Activated CD8-positive, alpha-beta memory T cell treated with anti-CD3 and anti-CD28 coated beads, Interleukin-2, amount 50 U/mL, for 24 hours (primary cell): ENCODE measurements around the gene TFPI.
"Not testable (repeated sequence)": the region's sequence is repeated elsewhere in the genome, so short reads cannot be mapped to it uniquely, and the experiment has no call there.

Experiments used
- DNase-seq: peaks from one replicate; pipeline ENCODE4 v3.0.0-alpha.2; 2020; ENCODE audit errors: extremely low read depth

The TFPI gene

DNA sequence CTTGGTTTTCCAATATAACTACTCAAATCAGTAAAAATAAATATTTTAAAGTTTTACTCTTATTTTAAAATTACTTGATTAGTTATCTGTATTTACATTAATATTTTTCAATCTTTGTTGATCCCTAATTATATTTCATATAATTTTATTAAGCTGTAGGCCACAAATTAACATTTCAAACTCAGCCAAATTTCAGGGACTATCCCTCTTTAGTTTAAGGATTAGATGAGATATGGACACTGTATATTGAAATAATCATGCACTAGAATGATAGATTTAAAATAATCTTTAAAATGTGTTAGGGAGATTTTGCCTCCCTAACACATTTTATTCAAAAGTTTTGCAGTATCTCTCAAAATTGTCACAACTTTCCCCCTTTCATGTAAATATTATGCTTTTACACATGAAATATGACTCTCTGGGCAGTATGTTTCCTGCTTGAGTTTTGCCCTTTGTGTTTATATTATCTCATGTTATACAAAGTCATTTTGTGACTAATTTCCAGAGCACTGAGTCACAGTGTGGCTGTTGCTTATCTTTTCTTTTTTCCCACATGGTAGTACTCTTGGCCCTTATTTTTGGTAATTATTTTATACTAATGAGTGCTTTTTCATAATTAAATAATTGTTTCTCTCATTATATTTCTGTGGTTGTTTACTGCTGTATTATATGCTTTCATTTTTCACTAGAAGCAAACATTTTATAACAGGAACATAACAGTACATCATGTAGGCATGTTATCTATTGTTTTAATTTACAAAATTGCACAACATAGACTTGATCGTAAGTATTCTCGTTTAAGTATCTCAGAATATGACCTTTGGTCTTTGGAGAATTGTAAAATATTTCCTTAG lies 1.2 kb downstream of the TFPI start:
- DNase-seq, result no peak

DNA sequence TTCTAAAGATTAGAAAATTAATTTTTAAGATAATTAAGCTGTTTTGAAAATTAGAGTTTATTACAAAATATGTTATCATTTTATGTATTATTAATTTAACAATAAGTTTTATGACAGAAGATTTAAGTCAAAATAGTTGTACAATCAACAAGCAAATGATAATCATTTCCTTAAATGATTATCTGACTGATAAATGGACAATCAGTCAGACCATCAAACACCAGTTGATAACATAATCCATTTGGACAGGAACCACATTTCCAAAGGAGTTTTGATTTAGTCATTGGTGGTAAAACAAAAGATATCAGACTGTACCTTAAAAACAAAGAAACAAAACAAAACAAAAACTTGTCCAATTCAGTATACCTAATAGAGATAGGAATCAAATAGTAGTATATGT lies 1.9 kb downstream of the TFPI start:
- no peak for DNase-seq

- DNase-seq, result no peak
Observed at GRCh38 chr2:187550857-187551256, 3.4 kb downstream of the TFPI start.

DNA sequence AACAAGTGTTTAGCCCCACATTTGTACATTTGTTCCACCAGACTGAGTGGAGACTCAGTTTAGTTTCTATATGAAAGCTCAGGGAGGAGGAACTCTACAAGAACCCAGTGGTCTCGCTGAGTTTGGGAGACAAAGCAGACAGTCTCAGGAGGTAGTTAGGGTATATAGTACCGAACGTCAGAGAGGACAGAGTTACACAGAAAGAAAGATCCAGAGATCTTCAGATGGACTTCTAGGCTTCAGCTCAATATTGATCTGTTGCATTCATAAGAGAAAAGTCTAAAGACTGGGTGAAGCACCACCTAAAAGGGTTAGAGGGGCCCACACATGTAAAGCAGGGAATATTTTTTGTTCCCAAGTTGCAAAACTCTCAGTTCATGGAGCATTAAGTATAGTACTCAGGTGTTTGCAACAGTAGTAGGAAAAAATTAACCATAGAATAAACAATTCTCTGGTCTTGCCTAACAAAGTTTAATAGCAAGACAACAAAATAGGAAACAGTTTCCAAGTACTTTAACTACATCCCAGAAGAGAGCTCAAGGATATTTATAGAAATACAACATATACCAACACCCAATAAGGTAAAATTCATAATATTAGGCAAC lies 4.2 kb downstream of the TFPI start:
- DNase-seq, result no peak

- DNase-seq, result no peak
Observed at GRCh38 chr2:187549193-187549592, 5.0 kb downstream of the TFPI start.

DNA sequence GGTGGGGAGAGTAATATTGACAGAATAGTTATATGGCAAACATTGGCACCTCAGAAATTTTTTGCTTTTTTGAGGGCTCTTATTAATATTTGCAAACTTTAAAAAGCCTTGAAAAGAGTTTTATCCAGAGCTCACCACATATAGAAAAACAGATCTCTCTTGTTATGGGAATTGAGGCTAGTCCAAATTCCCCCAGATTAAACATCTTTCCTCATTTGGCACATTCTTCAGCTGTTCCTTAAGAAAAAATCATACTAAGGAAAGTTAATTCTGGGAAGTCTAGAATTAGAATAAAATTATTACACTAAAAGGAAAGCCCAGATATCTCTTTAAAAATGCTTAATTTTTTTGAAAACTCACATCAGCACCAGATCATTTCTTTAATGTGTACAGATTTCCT lies 5.6 kb downstream of the TFPI start:
- DNase-seq, result no peak

GRCh38 chr2:187547353-187547979 lies 6.8 kb downstream of the TFPI start:
- DNase-seq, result no peak

DNA sequence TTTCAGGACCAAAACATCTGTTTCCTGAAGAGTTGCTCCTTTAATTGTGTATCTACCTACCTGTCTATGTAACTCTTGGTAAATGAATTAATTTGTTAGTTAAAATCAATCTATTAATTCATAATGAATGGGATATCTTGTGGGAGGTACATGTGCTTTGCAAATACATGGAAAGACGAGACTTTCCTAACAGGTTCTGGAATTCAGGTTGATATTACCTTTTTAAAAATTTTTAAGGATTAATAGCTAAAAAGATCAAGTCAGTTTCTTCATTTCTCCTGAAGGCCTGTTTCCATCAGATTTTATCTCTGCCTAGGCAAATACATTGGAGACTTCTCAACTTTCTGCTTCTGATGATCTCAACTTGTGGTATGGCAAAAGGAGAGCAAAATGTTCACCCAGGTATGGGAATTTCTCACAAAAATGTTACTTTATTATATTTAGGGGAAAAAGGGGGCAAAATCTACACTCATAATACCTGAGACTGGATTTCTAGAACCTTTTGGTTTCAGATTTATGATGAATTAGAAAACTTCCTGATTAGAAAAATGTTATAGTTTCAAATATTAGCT lies 7.4 kb downstream of the TFPI start:
- DNase-seq, result no peak

DNA sequence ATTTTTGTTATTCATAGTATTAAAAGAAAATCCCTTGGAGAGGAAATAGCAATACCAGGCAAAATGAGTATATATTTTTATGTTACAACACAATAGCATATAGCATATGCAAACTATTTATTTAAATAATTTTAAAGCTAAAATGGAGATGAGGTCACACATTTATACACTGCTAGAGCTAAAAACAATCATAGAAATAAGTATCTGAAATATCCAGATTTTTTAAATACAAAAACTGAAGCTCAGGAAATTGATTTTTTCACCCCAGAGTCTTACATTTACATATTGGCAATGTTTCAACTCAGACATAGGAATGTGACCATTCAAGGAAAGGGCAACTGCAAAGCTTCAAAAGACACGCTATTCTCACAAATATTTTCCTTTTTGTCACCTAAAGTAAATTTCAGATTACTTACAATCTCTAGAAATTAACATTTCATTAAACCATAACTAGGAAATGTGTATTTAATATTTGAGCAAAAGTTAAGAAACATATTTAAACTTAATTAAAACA lies 8.9 kb downstream of the TFPI start:
- DNase-seq, result no peak

DNA sequence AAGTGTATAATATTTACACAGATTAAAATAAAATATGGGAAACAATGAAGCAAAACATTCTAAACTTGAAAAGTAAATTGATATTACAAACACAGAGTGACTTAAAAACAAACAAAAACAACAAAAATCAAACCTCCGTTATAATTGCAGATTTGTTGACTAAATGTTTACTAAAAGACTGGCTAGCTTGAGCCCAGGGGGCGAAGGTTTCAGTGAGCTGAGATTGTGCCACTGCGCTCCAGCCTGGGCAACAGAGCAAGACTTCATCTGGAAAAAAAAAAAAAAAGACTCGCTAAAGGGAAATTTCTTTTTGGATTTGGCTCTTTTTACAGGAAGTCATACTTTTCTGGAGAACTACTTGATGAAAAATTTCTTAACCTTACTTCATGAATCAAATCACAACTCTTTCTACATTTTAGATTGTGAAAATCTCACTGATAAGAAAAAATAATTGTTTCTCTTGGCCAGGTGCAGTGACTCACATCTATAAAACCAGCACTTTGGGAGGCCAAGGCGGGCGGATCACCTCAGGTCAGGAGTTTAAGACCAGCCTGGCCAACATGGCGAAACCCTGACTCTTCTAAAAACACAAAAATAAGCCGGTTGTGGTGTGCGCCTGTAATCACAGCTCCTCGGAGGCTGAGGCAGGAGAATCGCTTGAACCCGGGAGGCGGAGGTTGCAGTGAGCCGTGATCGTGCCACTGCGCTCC lies 9.7 kb downstream of the TFPI start:
- DNase-seq, result no peak

DNA sequence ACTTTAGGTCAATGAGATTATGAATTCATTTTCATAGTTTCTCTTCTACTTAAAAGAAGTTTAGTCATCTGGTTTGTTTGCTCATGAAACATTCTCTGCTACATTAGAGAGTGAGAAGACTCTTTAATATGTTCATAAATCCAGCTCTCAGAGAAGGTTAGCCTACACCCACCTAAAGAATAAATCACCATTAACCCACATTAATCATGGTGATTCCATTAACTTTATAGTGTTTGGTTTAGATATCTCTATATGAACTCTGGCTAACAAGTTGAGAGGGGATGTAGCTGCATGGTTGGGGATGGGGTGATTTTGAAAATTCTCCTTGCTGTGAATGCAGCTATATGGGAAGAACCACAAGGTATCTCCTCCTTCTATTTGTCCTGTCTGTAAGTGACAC lies 10.7 kb downstream of the TFPI start:
- no peak for DNase-seq

- DNase-seq, result no peak
Observed at GRCh38 chr2:187542123-187542522, 12.1 kb downstream of the TFPI start.

DNA sequence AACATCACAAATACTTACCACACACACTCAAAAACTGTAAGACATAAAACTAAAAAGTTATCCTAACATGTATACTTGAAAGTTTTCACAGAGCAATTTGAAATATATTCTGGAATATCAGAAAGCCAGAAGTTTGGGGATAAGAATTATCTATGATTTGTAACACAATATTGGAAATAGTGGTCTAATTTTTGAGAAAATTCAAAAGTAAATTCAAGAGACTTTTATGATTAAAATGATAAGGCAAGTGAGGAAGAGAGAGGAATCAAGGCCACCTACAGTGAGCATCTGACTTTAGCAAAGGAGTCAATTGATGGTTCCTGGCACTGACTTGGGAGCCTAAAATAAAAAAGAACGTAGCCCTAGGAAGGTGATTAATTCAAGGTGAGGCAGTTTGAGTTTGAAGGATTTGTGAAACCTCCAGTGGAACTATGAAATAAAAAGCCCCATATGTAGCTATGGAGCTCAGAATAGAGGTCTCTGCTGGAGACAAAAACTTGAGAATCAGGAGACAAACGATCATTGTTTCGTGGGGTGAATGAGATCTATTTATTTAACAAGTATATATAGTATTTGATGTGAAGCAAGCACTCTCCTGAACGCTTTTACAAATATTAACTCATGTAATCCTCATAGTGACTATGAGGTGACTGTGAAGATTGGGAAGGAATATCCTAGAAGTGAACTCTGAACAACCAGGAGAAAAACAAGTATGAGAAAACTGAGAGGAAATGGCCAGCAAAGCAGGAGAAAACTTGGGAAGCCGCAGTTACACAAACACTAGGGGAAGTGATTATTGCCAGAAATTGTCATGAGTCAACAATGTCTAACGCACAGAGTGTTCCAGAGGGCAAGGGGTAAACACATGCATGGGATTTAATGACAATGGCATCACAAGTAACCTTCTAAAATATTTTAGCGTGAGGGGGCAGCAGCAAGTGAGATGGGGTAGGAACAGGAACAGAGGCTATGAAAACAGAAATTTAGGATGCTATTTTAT lies 12.8 kb downstream of the TFPI start:
- no peak for DNase-seq

DNA sequence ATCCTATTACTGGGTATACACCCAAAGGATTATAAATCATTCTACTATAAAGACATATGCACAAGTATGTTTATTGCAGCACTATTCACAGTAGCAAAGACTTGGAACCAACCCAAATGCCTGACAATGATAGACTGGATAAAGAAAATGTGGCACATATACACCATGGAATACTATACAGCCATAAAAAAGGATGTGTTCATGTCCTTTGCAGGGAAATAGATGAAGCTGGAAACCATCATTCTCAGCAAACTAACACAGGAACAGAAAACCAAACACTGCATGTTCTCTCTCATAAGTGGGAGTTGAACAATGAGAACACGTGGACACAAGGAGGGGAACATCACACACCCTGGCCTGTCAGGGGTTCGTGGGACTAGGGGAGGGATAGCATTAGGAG lies 16.0 kb downstream of the TFPI start:
- DNase-seq, result not testable (repeated sequence)

DNA sequence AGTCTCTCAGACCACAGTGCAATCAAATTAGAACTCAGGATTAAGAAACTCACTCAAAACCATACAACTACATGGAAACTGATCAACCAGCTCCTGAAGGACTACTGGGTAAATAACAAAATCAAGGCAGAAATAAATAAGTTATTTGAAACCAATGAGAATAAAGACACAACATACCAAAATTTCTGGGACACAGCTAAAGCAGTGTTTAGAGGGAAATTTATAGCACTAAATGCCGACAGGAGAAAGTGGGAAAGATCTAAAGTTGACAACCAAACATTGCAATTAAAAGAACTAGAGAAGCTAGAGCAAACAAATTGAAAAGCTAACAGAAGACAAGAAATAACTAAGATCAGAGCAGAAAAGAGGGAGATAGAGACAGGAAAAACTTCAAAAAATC lies 18.9 kb downstream of the TFPI start:
- DNase-seq, result not testable (repeated sequence)

DNA sequence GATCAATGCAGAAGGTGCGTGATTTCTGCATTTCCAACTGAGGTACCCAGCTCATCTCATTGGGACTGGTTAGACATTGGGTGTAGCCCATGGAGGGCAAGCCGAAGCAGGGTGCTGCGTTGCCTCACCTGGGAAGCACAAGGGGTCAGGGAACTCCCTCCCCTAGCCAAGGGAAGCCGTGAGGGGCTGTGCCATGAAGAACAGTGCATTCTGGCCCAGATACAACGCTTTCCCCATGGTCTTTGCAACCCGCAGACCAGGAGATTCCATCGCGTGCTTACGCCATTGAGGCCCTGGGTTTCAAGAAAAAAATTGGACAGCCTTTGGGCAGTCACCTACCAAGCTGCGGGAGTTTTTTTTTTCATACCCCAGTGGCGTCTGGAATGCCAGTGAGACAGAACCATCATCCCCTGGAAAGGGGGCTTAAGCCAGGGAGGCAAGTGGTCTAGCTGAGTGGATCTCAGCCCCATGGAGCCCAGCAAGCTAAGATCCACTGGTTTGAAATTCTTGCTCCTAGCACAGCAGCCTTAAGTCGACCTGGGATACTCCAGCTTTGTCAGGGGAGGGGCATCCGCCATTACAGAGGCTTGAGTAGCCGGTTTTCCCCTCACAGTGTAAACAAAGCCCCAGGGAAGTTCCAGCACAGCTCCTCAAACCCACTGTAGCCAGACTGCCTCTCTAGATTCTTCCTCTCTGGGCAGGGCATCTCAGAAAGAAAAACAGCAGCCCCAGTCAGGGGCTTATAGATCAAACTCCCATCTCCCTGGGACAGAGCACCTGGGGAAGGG lies 21.7 kb downstream of the TFPI start:
- DNase-seq, result no peak

DNA sequence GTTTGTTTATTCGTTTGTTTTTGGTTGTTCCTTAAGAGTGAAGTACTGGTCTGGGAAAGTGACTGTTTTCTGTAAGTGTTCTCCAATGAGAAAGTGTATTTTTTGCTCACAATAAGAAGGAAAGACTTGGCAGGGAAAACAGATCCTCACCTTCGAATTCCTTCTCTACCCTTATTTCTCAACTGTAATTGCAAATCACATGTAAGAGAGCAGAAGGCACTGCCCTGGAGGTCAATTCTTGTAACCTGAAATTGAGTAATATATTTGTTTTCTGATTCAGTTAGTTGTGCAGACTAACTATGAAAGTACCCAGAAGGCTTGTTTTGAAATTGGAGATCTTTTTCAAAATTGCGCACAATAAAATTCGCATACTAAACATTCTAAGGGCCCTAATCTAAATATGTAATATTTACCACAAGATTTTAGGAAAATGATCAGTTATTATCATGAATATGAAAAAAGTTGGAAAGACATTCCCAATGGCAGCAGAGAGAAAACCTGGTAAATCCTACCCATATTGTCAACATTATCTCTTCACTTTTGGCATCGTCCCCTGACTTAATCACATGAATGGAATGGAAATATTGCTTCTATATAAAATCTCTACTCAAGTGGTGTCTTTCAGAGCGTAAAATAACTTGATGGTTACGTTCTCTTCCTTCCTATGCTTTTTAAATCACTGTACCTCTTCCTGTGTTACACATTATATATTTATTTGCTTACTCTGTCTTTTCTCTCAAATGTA lies 24.1 kb downstream of the TFPI start:
- DNase-seq, result no peak

GRCh38 chr2:187529248-187529976 lies 24.8 kb downstream of the TFPI start:
- DNase-seq, result no peak
